H1 (cell line): Measurements from ENCODE around the gene PRKAA1. TPM values are rescaled to one million over a fixed set of nuclear protein-coding genes. Genes with fewer than 3 reads are reported as not detected.

Experiments
- CTCF ChIA-PET: fragments of 300-600 bp; sonication (Branson Sonifier 250); formaldehyde crosslinking; loops from one replicate; lab custom pipeline; 2021; ENCODE audit not compliant: partially characterized antibody; lab: Charles Lee
- POLR2A ChIA-PET: fragments of 300-600 bp; sonication (Branson Sonifier 250); formaldehyde crosslinking; loops from one replicate; lab custom pipeline; 2021; ENCODE audit warnings: inconsistent platforms; ENCODE audit not compliant: partially characterized antibody; lab: Charles Lee
- DNase-seq, 2 experiments: peaks; one replicate each; pipeline versions ENCODE4 v3.0.0 to v3.0.0-alpha.2; 2010 to 2022; ENCODE audit warnings: low spot score in 2 of 2, low read depth in 1 of 2, mixed read lengths in 1 of 2
- FAIRE-seq: peaks from 2 replicates; lab custom pipeline; 2011; peaks lifted over from hg19 to GRCh38; lab: Jason Lieb, UNC
- H2AFZ ChIP-seq: 2 replicates; pipeline ENCODE4 v1.8.1; 2012; ENCODE audit warnings: low read length, inconsistent platforms
- H2AK5ac ChIP-seq: 2 replicates; pipeline ENCODE4 v1.6.1; 2013; ENCODE audit warnings: low read depth, low read length
- H2BK120ac ChIP-seq: replicated peaks from 2 replicates; pipeline ENCODE3; 2013; ENCODE audit warnings: low read depth, low read length, inconsistent platforms
- H2BK12ac ChIP-seq: 2 replicates; pipeline ENCODE4 v1.6.1; 2013; ENCODE audit warnings: low read depth, low read length
- H2BK15ac ChIP-seq: 2 replicates; pipeline ENCODE4 v1.6.1; 2013; ENCODE audit warnings: low read length
- H2BK20ac ChIP-seq: 2 replicates; pipeline ENCODE4 v1.6.1; 2013; ENCODE audit warnings: low read length
- H2BK5ac ChIP-seq: 2 replicates; pipeline ENCODE4 v1.6.1; 2013; ENCODE audit warnings: low read depth, low read length
- H3K14ac ChIP-seq: 2 replicates; pipeline ENCODE4 v1.6.1; 2013; ENCODE audit warnings: inconsistent platforms; ENCODE audit not compliant: insufficient read length
- H3K18ac ChIP-seq: 2 replicates; pipeline ENCODE4 v1.6.1; 2013; ENCODE audit warnings: low read length; ENCODE audit errors: extremely low read depth
- H3K23ac ChIP-seq: 2 replicates; pipeline ENCODE4 v1.6.1; 2013; ENCODE audit warnings: inconsistent platforms; ENCODE audit not compliant: insufficient read length
- H3K23me2 ChIP-seq: 2 replicates; pipeline ENCODE4 v1.6.1; 2013; ENCODE audit warnings: low read depth, low read length
- H3K27ac ChIP-seq: 2 replicates; pipeline ENCODE4 v1.6.1; 2011; ENCODE audit warnings: low read depth, low read length, inconsistent platforms
- H3K27me3 ChIP-seq, 4 experiments: replicated peaks in 1 of 4; 1 replicate in 1 of 4; 2 replicates in 3 of 4; pipeline versions ENCODE4 v1.6.1 to v1.8.1; 2011 to 2013; ENCODE audit warnings: low read length in 3 of 4, mild to moderate bottlenecking in 3 of 4, inconsistent platforms in 2 of 4, mixed read lengths in 2 of 4, moderate library complexity in 1 of 4; ENCODE audit not compliant: control insufficient read depth in 3 of 4, insufficient read depth in 3 of 4; ENCODE audit errors: extremely low read depth in 1 of 4
- H3K36me3 ChIP-seq, 4 experiments: 2 replicates each; pipeline versions ENCODE4 v1.6.1 to v1.8.1; 2011 to 2013; ENCODE audit warnings: mild to moderate bottlenecking in 4 of 4, low read length in 3 of 4, moderate library complexity in 2 of 4, control low read depth in 1 of 4, inconsistent platforms in 1 of 4; ENCODE audit not compliant: insufficient read depth in 4 of 4, control insufficient read depth in 2 of 4
- H3K4ac ChIP-seq: replicated peaks from 2 replicates; pipeline ENCODE3; 2013; ENCODE audit warnings: low read length, low read depth, mixed read lengths, inconsistent platforms; ENCODE audit not compliant: insufficient read length
- H3K4me1 ChIP-seq, 4 experiments: replicated peaks in 1 of 4; 1 replicate in 1 of 4; 2 replicates in 3 of 4; pipeline versions ENCODE4 v1.6.1 to v1.8.1; 2011 to 2013; ENCODE audit warnings: low read length in 3 of 4, inconsistent platforms in 2 of 4, mixed read lengths in 1 of 4; ENCODE audit not compliant: insufficient read depth in 4 of 4, control insufficient read depth in 3 of 4
- H3K4me2 ChIP-seq, 2 experiments: 2 replicates each; pipeline versions ENCODE4 v1.6.1 to v1.8.1; 2011 to 2013; ENCODE audit warnings: low read depth in 2 of 2, low read length in 2 of 2, control low read depth in 1 of 2, inconsistent platforms in 1 of 2, mild to moderate bottlenecking in 1 of 2; ENCODE audit not compliant: insufficient read depth in 1 of 2
- H3K4me3 ChIP-seq, 4 experiments: fragments of 200-600, 300-600 bp in 1 of 4; sonication (generic), shearing (Covaris generic), sonication (Bioruptor Twin) in 1 of 4; 2 replicates each; pipeline versions ENCODE4 v1.5.1 to v1.8.1; 2011 to 2016; ENCODE audit warnings: low read length in 4 of 4, low read depth in 3 of 4, control low read depth in 2 of 4, inconsistent platforms in 2 of 4, mild to moderate bottlenecking in 2 of 4, mixed read lengths in 1 of 4, moderate library complexity in 1 of 4; ENCODE audit not compliant: insufficient read depth in 2 of 4; ENCODE audit errors: extremely low read depth in 1 of 4
- H3K56ac ChIP-seq: replicated peaks from 2 replicates; pipeline ENCODE3; 2013; ENCODE audit warnings: low read depth, mild to moderate bottlenecking, mixed read lengths, low read length, inconsistent platforms; ENCODE audit not compliant: insufficient read length
- H3K79me1 ChIP-seq: 2 replicates; pipeline ENCODE4 v1.6.1; 2013; ENCODE audit warnings: low read depth, low read length, control low read depth
- H3K79me2 ChIP-seq, 2 experiments: 2 replicates each; pipeline versions ENCODE4 v1.6.1 to v1.8.1; 2012 to 2013; ENCODE audit warnings: low read length in 2 of 2, mild to moderate bottlenecking in 2 of 2, inconsistent platforms in 1 of 2; ENCODE audit not compliant: insufficient read depth in 2 of 2, control insufficient read depth in 1 of 2
- H3K9ac ChIP-seq, 4 experiments: replicated peaks in 1 of 4; 1 replicate in 1 of 4; 2 replicates in 3 of 4; pipeline versions ENCODE4 v1.6.1 to v1.8.1; 2011 to 2013; ENCODE audit warnings: low read depth in 3 of 4, low read length in 3 of 4, control low read depth in 2 of 4, mild to moderate bottlenecking in 2 of 4, moderate library complexity in 2 of 4, inconsistent platforms in 1 of 4; ENCODE audit errors: extremely low read depth in 1 of 4
- H3K9me3 ChIP-seq, 2 experiments: 2 replicates each; pipeline versions ENCODE4 v1.6.1 to v1.8.1; 2012 to 2013; ENCODE audit warnings: mild to moderate bottlenecking in 2 of 2, moderate library complexity in 2 of 2, control low read depth in 1 of 2, inconsistent platforms in 1 of 2, low read depth in 1 of 2, low read length in 1 of 2, mixed read lengths in 1 of 2; ENCODE audit not compliant: insufficient read depth in 2 of 2
- H4K20me1 ChIP-seq, 2 experiments: replicated peaks in 1 of 2; 2 replicates each; pipeline versions ENCODE3 to v1.8.1; 2011 to 2013; ENCODE audit warnings: inconsistent platforms in 2 of 2, low read length in 2 of 2, mild to moderate bottlenecking in 1 of 2; ENCODE audit not compliant: insufficient read depth in 2 of 2, control insufficient read depth in 1 of 2
- H4K5ac ChIP-seq: 2 replicates; pipeline ENCODE4 v1.6.1; 2013; ENCODE audit warnings: low read length, low read depth, mixed read lengths, inconsistent platforms; ENCODE audit not compliant: insufficient read length
- H4K8ac ChIP-seq: 2 replicates; pipeline ENCODE4 v1.8.0; 2013; ENCODE audit warnings: mild to moderate bottlenecking, moderate library complexity, low read length, inconsistent platforms; ENCODE audit not compliant: insufficient read depth; ENCODE audit errors: extremely low read depth
- H4K91ac ChIP-seq: replicated peaks from 2 replicates; pipeline ENCODE3; 2013; ENCODE audit warnings: low read length, mixed read lengths, inconsistent platforms; ENCODE audit not compliant: insufficient read length
- ASH2L ChIP-seq: fragments of 200-600, 300-600 bp; sonication (generic); IDR thresholded peaks from one replicate; pipeline ENCODE4 v1.7.1; 2017; ENCODE audit warnings: low read length
- BRCA1 ChIP-seq: IDR thresholded peaks from 2 replicates; pipeline ENCODE4 v1.6.1; 2012; ENCODE audit warnings: low read depth, low read length, improper control_type of control experiment
- JUN ChIP-seq: IDR thresholded peaks from 2 replicates; pipeline ENCODE4 v1.6.1; 2011; ENCODE audit warnings: low read depth, mild to moderate bottlenecking, improper control_type of control experiment, low read length
- SP4 ChIP-seq: IDR thresholded peaks from 2 replicates; pipeline ENCODE4 v1.6.1; 2012; ENCODE audit warnings: low read length, inconsistent platforms
- WGBS, 2 experiments: shearing (Covaris generic) in 1 of 2; methylation state at CpG; one replicate each; pipeline versions ENCODE4 v1.1.6 to v1.1.7; 2013 to 2015; ENCODE audit warnings: low lambda C conversion rate in 2 of 2, mixed read lengths in 2 of 2, inconsistent platforms in 1 of 2, low coverage in 1 of 2, missing lambda C conversion rate in 1 of 2; ENCODE audit not compliant: insufficient replicate concordance in 2 of 2, insufficient coverage in 1 of 2, insufficient read length in 1 of 2; ENCODE audit errors: extremely low coverage in 1 of 2, missing lambda C conversion rate in 1 of 2; 5-methylcytosine and 5-hydroxymethylcytosine counted together
- polyA plus RNA-seq, 7 experiments: library from polyadenylated mRNA; depleted of rRNA in 3 of 7; stranded (reverse) in 5 of 7; unstranded in 2 of 7; fragments of >200 nt in 5 of 7; fragments of 200-250 nt in 2 of 7; gene quantifications; 1 replicate in 5 of 7; 2 replicates in 1 of 7; 4 replicates in 1 of 7; pipeline versions ENCODE4 v1.2.1 to v1.2.3, GENCODE V29; 2011 to 2013; ENCODE audit warnings: missing spikeins in 2 of 7, mixed read lengths in 2 of 7
- total RNA-seq: library from RNA; stranded (reverse); fragmentation: NEBNext Ultra II Directional; extraction: Animal tissue kit (Norgen Biotek cat#: 25700); gene quantifications from 2 replicates; pipeline ENCODE4 v1.2.1, GENCODE V29; 2021
- TF ChIP-seq, protein P1 (sequence below), 3 experiments: IDR thresholded peaks; 1 replicate in 2 of 3; 2 replicates in 1 of 3; pipeline versions ENCODE4 v1.5.1 to v1.6.1; 2011; ENCODE audit warnings: low read length in 3 of 3, mild to moderate bottlenecking in 3 of 3, inconsistent platforms in 2 of 3, low read depth in 1 of 3, moderate library complexity in 1 of 3; ENCODE audit not compliant: insufficient read depth in 1 of 3; ENCODE audit errors: control extremely low read depth in 1 of 3

Gene PRKAA1
- total and polyA plus RNA-seq, 2 of the 8 experiments (the other 6 are each of a cell fraction or from before 2014, with no cell fraction given): 10.4 to 33.1 TPM

DNA sequence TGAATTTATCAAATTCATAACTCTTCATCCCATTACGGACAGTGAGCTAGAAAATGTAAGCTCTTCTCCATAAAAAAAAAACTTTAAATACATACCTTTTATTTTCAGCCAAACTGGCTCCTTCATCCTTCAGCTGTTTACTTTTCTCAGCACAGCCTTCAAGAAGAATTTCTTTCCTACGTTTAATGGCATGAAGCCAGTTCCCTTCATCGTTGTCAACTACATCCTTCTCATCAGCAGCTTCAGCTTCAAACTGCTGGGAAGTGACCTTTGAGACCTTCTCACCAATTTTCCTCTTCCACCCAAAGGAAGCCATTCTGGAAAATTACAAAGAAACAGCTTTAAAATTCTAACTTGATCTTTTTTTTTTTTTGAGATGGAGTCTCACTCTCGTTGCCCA is 51.5 kb downstream of the PRKAA1 start:
- H3K36me3 ChIP-seq: no peaks in the 10 kb centered on the region; a peak in 2 of 8 replicates
- H2BK20ac ChIP-seq: no peak overlapping the region
- no peak overlapping the region for H3K9ac ChIP-seq
- no peak overlapping the region for H3K14ac ChIP-seq
- ChIA-PET CTCF (interaction anchor here (0.6 to 1.6 kb wide), 5 partner anchors 9 to 1364 kb away, joined by 3 to 5 read pairs (median 3); no protein-coding TSS in a partner anchor), POLR2A (no interaction called here)
- H2BK15ac ChIP-seq: no peak overlapping the region
- no peak overlapping the region for H2BK120ac ChIP-seq
- H4K5ac ChIP-seq: no peak overlapping the region
- H3K18ac ChIP-seq: no peak overlapping the region
- no peaks in the 10 kb centered on the region for H3K4me1 ChIP-seq
- H2BK12ac ChIP-seq: no peak overlapping the region
- no peak overlapping the region for H3K27ac ChIP-seq
- no peaks in the 10 kb centered on the region for H3K27me3 ChIP-seq
- no peak overlapping the region for H3K4me3 ChIP-seq
- no peaks in the 10 kb centered on the region for H3K23me2 ChIP-seq
- no peaks in the 10 kb centered on the region for H3K79me2 ChIP-seq
- no peak for DNase-seq
- no peaks in the 10 kb centered on the region for H3K9me3 ChIP-seq
- H3K4me2 ChIP-seq: no peak overlapping the region
- no peak overlapping the region for H3K56ac ChIP-seq
- no peaks in the 10 kb centered on the region for H3K79me1 ChIP-seq
- H3K4ac ChIP-seq: no peak overlapping the region
- WGBS, 2 experiments: 93% methylated on average over 4 of the region's 4 CpGs; no CpG with 5 or more reads in 1 of the 2 experiments
- H2AK5ac ChIP-seq: no peak overlapping the region
- no peak overlapping the region for H2AFZ ChIP-seq
- no peak overlapping the region for H4K91ac ChIP-seq
- no peak overlapping the region for H2BK5ac ChIP-seq
- no peak overlapping the region for H4K8ac ChIP-seq
- TF ChIP-seq ASH2L (no peak), SP4 (no peak), JUN (no peak), BRCA1 (no peak)
- TF ChIP-seq, protein P1, sequence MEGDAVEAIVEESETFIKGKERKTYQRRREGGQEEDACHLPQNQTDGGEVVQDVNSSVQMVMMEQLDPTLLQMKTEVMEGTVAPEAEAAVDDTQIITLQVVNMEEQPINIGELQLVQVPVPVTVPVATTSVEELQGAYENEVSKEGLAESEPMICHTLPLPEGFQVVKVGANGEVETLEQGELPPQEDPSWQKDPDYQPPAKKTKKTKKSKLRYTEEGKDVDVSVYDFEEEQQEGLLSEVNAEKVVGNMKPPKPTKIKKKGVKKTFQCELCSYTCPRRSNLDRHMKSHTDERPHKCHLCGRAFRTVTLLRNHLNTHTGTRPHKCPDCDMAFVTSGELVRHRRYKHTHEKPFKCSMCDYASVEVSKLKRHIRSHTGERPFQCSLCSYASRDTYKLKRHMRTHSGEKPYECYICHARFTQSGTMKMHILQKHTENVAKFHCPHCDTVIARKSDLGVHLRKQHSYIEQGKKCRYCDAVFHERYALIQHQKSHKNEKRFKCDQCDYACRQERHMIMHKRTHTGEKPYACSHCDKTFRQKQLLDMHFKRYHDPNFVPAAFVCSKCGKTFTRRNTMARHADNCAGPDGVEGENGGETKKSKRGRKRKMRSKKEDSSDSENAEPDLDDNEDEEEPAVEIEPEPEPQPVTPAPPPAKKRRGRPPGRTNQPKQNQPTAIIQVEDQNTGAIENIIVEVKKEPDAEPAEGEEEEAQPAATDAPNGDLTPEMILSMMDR (IDR thresholded peaks at IDR 0.05; ENCODE audit: control extremely low read depth in 1 of 3, insufficient read depth in 1 of 3, low read depth in 1 of 3, low read length in 3 of 3): no peak
- FAIRE-seq: no peak
- H3K23ac ChIP-seq: no peak overlapping the region
- no peaks in the 10 kb centered on the region for H4K20me1 ChIP-seq
